GM19099 (cell line): ENCODE measurements around the gene MARF1.

Experiments used
- POLR2A ChIP-seq: IDR thresholded peaks from 3 replicates; pipeline ENCODE4 v1.6.1; 2011; ENCODE audit warnings: low read depth; ENCODE audit not compliant: insufficient read length; ENCODE audit errors: extremely low read depth

MARF1 gene

GRCh38 chr16:15567823-15568222, 75.1 kb downstream of the MARF1 start:
- no peak for TF ChIP-seq POLR2A

DNA sequence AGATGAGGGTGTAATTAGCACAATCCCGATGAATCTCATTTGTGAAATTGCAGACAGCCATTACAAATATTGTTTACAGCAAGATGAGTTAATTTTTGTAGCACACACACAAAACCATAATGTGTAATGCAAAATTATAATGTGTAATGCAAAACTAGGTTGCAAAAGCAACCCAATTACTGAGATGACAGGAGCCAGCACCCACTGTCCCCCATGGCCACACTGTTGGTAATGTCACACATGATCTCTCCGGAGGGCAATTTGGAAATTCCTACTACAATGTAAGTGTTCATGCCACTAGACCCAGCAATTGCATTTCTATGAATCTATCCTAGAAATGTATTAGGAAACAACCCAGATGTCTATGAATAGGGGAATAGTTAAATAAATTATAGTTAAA, 76.9 kb downstream of the MARF1 start:
- TF ChIP-seq POLR2A = no peak

- TF ChIP-seq POLR2A = no peak
These were observed 78.2 kb downstream of the MARF1 start for GRCh38 chr16:15564604-15565339.

GRCh38 chr16:15559176-15559575, 83.8 kb downstream of the MARF1 start:
- TF ChIP-seq POLR2A = no peak

GRCh38 chr16:15557258-15557657, 85.7 kb downstream of the MARF1 start:
- TF ChIP-seq POLR2A = no peak

- no peak for TF ChIP-seq POLR2A
These were observed 86.8 kb downstream of the MARF1 start for GRCh38 chr16:15556130-15556529.

GRCh38 chr16:15553313-15554088, 89.5 kb downstream of the MARF1 start:
- TF ChIP-seq POLR2A = no peak

GRCh38 chr16:15552507-15552906, 90.4 kb downstream of the MARF1 start:
- no peak for TF ChIP-seq POLR2A

GRCh38 chr16:15548482-15548891, 94.5 kb downstream of the MARF1 start:
- no peak for TF ChIP-seq POLR2A

GRCh38 chr16:15547768-15548096, 95.2 kb downstream of the MARF1 start:
- TF ChIP-seq POLR2A = no peak

- TF ChIP-seq POLR2A = no peak
These were observed 97.4 kb downstream of the MARF1 start for GRCh38 chr16:15545544-15545943.

DNA sequence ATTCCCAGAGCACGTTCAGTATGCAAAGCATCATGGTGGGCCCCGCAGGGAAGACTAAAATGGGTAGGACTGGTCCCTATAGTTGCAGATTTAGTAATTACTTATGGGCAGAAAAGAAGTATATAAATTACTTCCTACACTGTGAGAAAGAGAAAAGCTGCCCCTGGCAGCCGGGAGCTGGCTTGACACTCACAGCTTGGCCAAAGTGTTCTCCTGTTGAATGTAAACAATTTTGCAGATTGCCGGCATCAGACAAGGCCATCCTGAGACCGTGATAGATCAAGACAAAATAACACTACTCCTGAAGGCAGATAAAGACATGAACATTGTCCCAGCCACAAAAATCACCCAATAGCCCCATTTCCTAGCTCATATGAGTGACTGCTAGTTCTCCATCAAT, 98.5 kb downstream of the MARF1 start:
- no peak for TF ChIP-seq POLR2A
